ENCODE data around the gene ANKRD40. TPM values are rescaled to one million over a fixed set of nuclear protein-coding genes. Genes with fewer than 3 reads are reported as not detected.
A peak's percentile ranks its signal among the peaks of the same experiment; 100 is the strongest.

ANKRD40 gene
- total RNA-seq, 1 experiment from 2014 or later, result 33.5 TPM

DNA sequence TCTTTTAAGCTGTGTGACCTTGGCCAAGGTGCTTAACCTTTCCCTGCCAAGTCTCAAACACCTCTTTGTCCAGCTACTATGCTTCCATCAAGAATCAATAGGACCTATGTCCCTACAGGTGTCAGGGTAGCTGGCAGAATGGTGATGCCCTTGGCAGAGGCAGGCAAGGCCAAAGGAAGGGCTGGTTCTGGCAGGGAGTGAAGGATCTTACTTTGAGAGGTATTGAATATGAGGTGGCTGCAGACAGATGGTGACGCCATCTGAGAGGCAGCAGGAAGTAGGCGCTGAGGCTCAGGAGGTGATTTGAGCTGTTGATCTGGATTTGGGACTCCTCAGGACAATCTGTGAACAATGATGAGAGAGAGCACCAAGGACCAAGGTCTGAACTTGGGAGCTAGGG is 60.5 kb downstream of the ANKRD40 start:
- no peak for DNase-seq
- Histone ChIP-seq H3K4me1 (replicated peaks; ENCODE audit: insufficient read depth) (peaks cover 19% of the 10 kb centered on the region), H3K27ac (peak overlapping the region; percentile 38; the same call in 1 of the 2 replicates)

DNA sequence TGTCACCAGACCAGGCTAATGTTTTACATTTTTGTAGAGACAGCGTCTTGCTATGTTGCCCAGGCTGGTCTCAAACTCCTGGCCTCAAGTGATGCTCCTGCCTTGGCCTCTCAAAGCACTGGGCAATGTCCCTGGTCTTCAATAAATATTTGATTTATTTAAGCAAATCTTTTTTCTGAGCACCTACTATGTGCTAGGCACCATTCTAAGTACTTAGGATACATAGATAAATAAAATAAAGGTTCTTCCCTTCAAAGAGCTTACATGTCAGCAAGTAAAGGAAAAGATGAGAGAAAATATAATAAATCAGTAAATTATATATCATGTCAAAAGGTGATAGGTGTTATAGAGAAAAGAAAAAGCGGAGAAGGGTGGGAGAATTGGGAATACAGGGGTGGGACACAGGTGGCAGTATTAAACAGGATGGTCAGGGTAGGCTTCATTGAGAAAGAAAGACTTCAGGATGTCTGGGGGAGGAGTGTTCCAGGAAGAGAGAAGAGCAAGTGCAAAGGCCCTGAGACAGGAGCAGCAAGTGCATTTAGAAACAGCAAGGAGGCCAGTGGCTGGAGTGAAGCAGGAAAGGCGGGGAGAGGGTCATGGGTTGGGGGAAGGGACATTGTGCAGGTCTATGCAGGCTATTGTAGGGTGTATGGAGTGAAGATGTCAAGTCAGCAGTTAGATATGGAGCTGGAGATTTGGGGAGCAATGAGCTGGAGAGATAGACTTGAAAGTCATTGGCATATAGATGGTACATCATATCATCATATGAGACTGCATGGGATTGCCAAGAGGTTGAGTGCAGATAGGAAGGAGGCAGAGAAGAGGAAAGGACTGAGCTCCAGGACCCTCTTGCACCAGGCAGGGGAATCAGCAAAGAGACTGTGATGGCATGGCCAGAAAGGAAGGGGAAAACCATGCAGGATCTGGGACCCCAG is 61.7 kb downstream of the ANKRD40 start:
- Histone ChIP-seq H3K36me3 (ENCODE audit: low read depth) (peaks cover 69% of the 10 kb centered on the region), H3K79me2 (ENCODE audit: low read depth) (peaks cover 97% of the 10 kb centered on the region), H3K27ac (0 out of 2 replicates have a peak overlapping the region, but pooled peaks have one; percentile 38), H3K9me3 (ENCODE audit: insufficient read depth, low read depth) (no peaks in the 10 kb centered on the region), H3K27me3 (ENCODE audit: insufficient read depth, low read depth) (no peaks in the 10 kb centered on the region), H3K9me2 (ENCODE audit: insufficient read depth) (no peaks in the 10 kb centered on the region), H2AFZ (no peak overlapping the region), H3K4me1 (replicated peaks; ENCODE audit: insufficient read depth) (peaks cover 31% of the 10 kb centered on the region), H3F3A (ENCODE audit: insufficient read depth, low read depth) (peaks cover 71% of the 10 kb centered on the region), H4K20me1 (ENCODE audit: insufficient read depth) (no peaks in the 10 kb centered on the region; the same call in 1 of the 2 replicates), H3K4me2 (no peak overlapping the region), H3K4me3 (no peak overlapping the region)
- intact Hi-C loops (cut with micrococcal nuclease; ENCODE audit: unreplicated experiment), result no loop called here
- TF ChIP-seq, protein P1, sequence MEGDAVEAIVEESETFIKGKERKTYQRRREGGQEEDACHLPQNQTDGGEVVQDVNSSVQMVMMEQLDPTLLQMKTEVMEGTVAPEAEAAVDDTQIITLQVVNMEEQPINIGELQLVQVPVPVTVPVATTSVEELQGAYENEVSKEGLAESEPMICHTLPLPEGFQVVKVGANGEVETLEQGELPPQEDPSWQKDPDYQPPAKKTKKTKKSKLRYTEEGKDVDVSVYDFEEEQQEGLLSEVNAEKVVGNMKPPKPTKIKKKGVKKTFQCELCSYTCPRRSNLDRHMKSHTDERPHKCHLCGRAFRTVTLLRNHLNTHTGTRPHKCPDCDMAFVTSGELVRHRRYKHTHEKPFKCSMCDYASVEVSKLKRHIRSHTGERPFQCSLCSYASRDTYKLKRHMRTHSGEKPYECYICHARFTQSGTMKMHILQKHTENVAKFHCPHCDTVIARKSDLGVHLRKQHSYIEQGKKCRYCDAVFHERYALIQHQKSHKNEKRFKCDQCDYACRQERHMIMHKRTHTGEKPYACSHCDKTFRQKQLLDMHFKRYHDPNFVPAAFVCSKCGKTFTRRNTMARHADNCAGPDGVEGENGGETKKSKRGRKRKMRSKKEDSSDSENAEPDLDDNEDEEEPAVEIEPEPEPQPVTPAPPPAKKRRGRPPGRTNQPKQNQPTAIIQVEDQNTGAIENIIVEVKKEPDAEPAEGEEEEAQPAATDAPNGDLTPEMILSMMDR (conservative IDR thresholded peaks at IDR 0.05), result no peak
- TF ChIP-seq EZH2 (IDR thresholded peaks at IDR 0.05; ENCODE audit: low read depth), result no peak
- CTCF ChIA-PET, result no interaction called here
- no TSS peak for BruUV-seq (replicated peaks)
- POLR2A ChIA-PET (ENCODE audit: unreplicated experiment), result interaction anchor here (0.6 kb wide), 1 partner anchor 21 kb away, joined by 3 read pairs; no protein-coding TSS in a partner anchor
- DNase-seq, result no peak

More for the DNA sequence above, 60.5 kb downstream of the ANKRD40 start:
- no peaks in the 10 kb centered on the region for H3K9me2 ChIP-seq (ENCODE audit: insufficient read depth)
- POLR2A ChIA-PET (ENCODE audit: unreplicated experiment), result no interaction called here
- peaks cover 97% of the 10 kb centered on the region for H3K79me2 ChIP-seq (ENCODE audit: low read depth)
- H2AFZ ChIP-seq, result no peak overlapping the region
- H3K27me3 ChIP-seq (ENCODE audit: insufficient read depth, low read depth), result no peaks in the 10 kb centered on the region
- no TSS peak for BruUV-seq (replicated peaks)
- TF ChIP-seq, protein P1 (conservative IDR thresholded peaks at IDR 0.05), result no peak
- TF ChIP-seq EZH2 (IDR thresholded peaks at IDR 0.05; ENCODE audit: low read depth), result no peak
- H4K20me1 ChIP-seq (ENCODE audit: insufficient read depth), result no peaks in the 10 kb centered on the region; the same call in 1 of the 2 replicates
- H3F3A ChIP-seq (ENCODE audit: insufficient read depth, low read depth), result peaks cover 77% of the 10 kb centered on the region
- no peak overlapping the region for H3K4me2 ChIP-seq
- CTCF ChIA-PET, result no interaction called here
- H3K9me3 ChIP-seq (ENCODE audit: insufficient read depth, low read depth), result no peaks in the 10 kb centered on the region
- H3K36me3 ChIP-seq (ENCODE audit: low read depth), result peaks cover 66% of the 10 kb centered on the region
- H3K4me3 ChIP-seq, result no peak overlapping the region
- intact Hi-C loops (cut with micrococcal nuclease; ENCODE audit: unreplicated experiment), result no loop called here

Other genes starting within 250 kb of the ANKRD40 start
- not detected in 2 replicates for gene CHAD, start 239.0 kb downstream of the ANKRD40 start, total RNA-seq (2021)
- gene RSAD1, start 229.1 kb downstream of the ANKRD40 start, total RNA-seq (2021), result 14.8 and 15.1 TPM in 2 replicates
- gene MYCBPAP, start 199.5 kb downstream of the ANKRD40 start, total RNA-seq (2021), result 4.9 and 11.6 TPM in 2 replicates
- 15.6 and 22.8 TPM in 2 replicates for gene EPN3, start 175.2 kb downstream of the ANKRD40 start, total RNA-seq (2021)
- gene SPATA20, start 160.7 kb downstream of the ANKRD40 start, total RNA-seq (2021), result 41.5 and 60.5 TPM in 2 replicates
- 0.28 and 0.46 TPM in 2 replicates for gene CACNA1G, start 147.2 kb downstream of the ANKRD40 start, total RNA-seq (2021)
- gene ABCC3, start 73.0 kb downstream of the ANKRD40 start, total RNA-seq (2021), result 221 and 273 TPM in 2 replicates
- gene LUC7L3, start 11.7 kb upstream of the ANKRD40 start, total RNA-seq (2021), result 147 and 212 TPM in 2 replicates
- not detected in 2 replicates for gene ANKRD40CL, start 59.6 kb upstream of the ANKRD40 start, total RNA-seq (2021)
- not detected in 2 replicates for gene WFIKKN2, start 127.7 kb upstream of the ANKRD40 start, total RNA-seq (2021)
- gene TOB1, start 158.4 kb upstream of the ANKRD40 start, total RNA-seq (2021), result 54.2 and 67.9 TPM in 2 replicates

All from PC-9 (cell line).